ENCODE results near the gene TREM1.

TREM1 gene

GRCh38 chr6:41269716-41270115 is 16.8 kb downstream of the TREM1 start:
- POLR2A ChIA-PET, result no interaction called here
- CTCF ChIA-PET, result no interaction called here
- H3K4me3 ChIP-seq (ENCODE audit: low read depth, low read length), result no peak overlapping the region
- no peak for TF ChIP-seq CTCF (IDR thresholded peaks at IDR 0.05; ENCODE audit: insufficient read depth, low read length, missing control alignments)
- DNase-seq (ENCODE audit: low read depth, low spot score), result no peak

- POLR2A ChIA-PET, result no interaction called here
- CTCF ChIA-PET, result no interaction called here
- TF ChIP-seq CTCF (IDR thresholded peaks at IDR 0.05; ENCODE audit: insufficient read depth, low read length, missing control alignments), result no peak
- DNase-seq (ENCODE audit: low read depth, low spot score), result no peak
- H3K4me3 ChIP-seq (ENCODE audit: low read depth, low read length), result no peak overlapping the region
Observed at GRCh38 chr6:41269166-41269565, 17.3 kb downstream of the TREM1 start.

GRCh38 chr6:41268478-41268877 is 18.0 kb downstream of the TREM1 start:
- DNase-seq (ENCODE audit: low read depth, low spot score), result no peak
- no peak for TF ChIP-seq CTCF (IDR thresholded peaks at IDR 0.05; ENCODE audit: insufficient read depth, low read length, missing control alignments)
- no peak overlapping the region for H3K4me3 ChIP-seq (ENCODE audit: low read depth, low read length)
- ChIA-PET POLR2A (no interaction called here), CTCF (no interaction called here)

GRCh38 chr6:41266541-41266940 is 19.9 kb downstream of the TREM1 start:
- DNase-seq (ENCODE audit: low read depth, low spot score), result no peak
- no peak overlapping the region for H3K4me3 ChIP-seq (ENCODE audit: low read depth, low read length)
- CTCF ChIA-PET, result no interaction called here
- TF ChIP-seq CTCF (IDR thresholded peaks at IDR 0.05; ENCODE audit: insufficient read depth, low read length, missing control alignments), result no peak
- POLR2A ChIA-PET, result no interaction called here

GRCh38 chr6:41263267-41263666 is 23.2 kb downstream of the TREM1 start:
- H3K4me3 ChIP-seq (ENCODE audit: low read depth, low read length), result no peak overlapping the region
- TF ChIP-seq CTCF (IDR thresholded peaks at IDR 0.05; ENCODE audit: insufficient read depth, low read length, missing control alignments), result no peak
- DNase-seq (ENCODE audit: low read depth, low spot score), result no peak
- ChIA-PET POLR2A (no interaction called here), CTCF (interaction anchor here (0.6 kb wide), 1 partner anchor 14 kb away, joined by 3 read pairs; no protein-coding TSS in a partner anchor)

GRCh38 chr6:41262401-41262800 is 24.1 kb downstream of the TREM1 start:
- ChIA-PET POLR2A (no interaction called here), CTCF (no interaction called here)
- no peak overlapping the region for H3K4me3 ChIP-seq (ENCODE audit: low read depth, low read length)
- DNase-seq (ENCODE audit: low read depth, low spot score), result no peak
- TF ChIP-seq CTCF (IDR thresholded peaks at IDR 0.05; ENCODE audit: insufficient read depth, low read length, missing control alignments), result no peak
